Hepatocyte (in vitro differentiated cells): Measurements from ENCODE around the gene RNF111. TPM values are rescaled to one million over a fixed set of nuclear protein-coding genes. Genes with fewer than 3 reads are reported as not detected.

Experiments used
- DNase-seq: peaks from one replicate; pipeline ENCODE4 v3.0.0-alpha.2; 2016; ENCODE audit warnings: low spot score
- H2AFZ ChIP-seq: fragments of 200-600 bp; sonication (generic); 2 replicates; pipeline ENCODE4 v1.6.0; 2016; ENCODE audit warnings: antibody characterized with exemption, mild to moderate bottlenecking
- H3K27ac ChIP-seq: fragments of 200-600 bp; sonication (generic); 2 replicates; pipeline ENCODE4 v1.5.1; 2016; ENCODE audit warnings: mild to moderate bottlenecking
- H3K27me3 ChIP-seq: fragments of 200-600 bp; sonication (generic); 2 replicates; pipeline ENCODE4 v1.6.1; 2016
- H3K36me3 ChIP-seq: fragments of 200-600 bp; sonication (generic); replicated peaks from 2 replicates; pipeline ENCODE4 v1.5.1; 2016; ENCODE audit warnings: low read depth; ENCODE audit not compliant: insufficient read depth
- H3K4me1 ChIP-seq: fragments of 200-600 bp; sonication (generic); 2 replicates; pipeline ENCODE4 v1.5.1; 2016; ENCODE audit warnings: mild to moderate bottlenecking, moderate library complexity; ENCODE audit not compliant: insufficient read depth
- H3K4me2 ChIP-seq: fragments of 200-600 bp; sonication (generic); 2 replicates; pipeline ENCODE4 v1.6.0; 2016
- H3K4me3 ChIP-seq: fragments of 200-600 bp; sonication (generic); 2 replicates; pipeline ENCODE4 v1.5.1; 2016; ENCODE audit warnings: mild to moderate bottlenecking
- H3K79me2 ChIP-seq: fragments of 200-600 bp; sonication (generic); 2 replicates; pipeline ENCODE4 v1.6.0; 2017; ENCODE audit warnings: mild to moderate bottlenecking
- H3K9me2 ChIP-seq: fragments of 200-600 bp; sonication (generic); replicated peaks from 2 replicates; pipeline ENCODE4 v1.6.0; 2017; ENCODE audit warnings: mild to moderate bottlenecking; ENCODE audit not compliant: insufficient read depth
- H3K9me3 ChIP-seq: fragments of 200-600 bp; sonication (generic); 2 replicates; pipeline ENCODE4 v1.5.1; 2016; ENCODE audit warnings: low read depth, mild to moderate bottlenecking
- H4K20me1 ChIP-seq: fragments of 200-600 bp; sonication (generic); 2 replicates; pipeline ENCODE4 v1.6.0; 2016; ENCODE audit warnings: mild to moderate bottlenecking; ENCODE audit not compliant: insufficient read depth, poor library complexity, severe bottlenecking
- CTCF ChIP-seq: fragments of 200-600 bp; sonication (generic); IDR thresholded peaks from 2 replicates; pipeline ENCODE4 v1.5.1; 2016; ENCODE audit warnings: antibody characterized with exemption, mild to moderate bottlenecking; ENCODE audit not compliant: poor library complexity
- EZH2 ChIP-seq: fragments of 200-600 bp; sonication (generic); IDR thresholded peaks from 2 replicates; pipeline ENCODE4 v1.6.1; 2016; ENCODE audit warnings: antibody characterized with exemption, mild to moderate bottlenecking, borderline replicate concordance
- EZH2phosphoT487 ChIP-seq: fragments of 200-600 bp; sonication (generic); IDR thresholded peaks from one replicate; pipeline ENCODE4 v1.6.1; 2018; ENCODE audit warnings: antibody characterized with exemption, mild to moderate bottlenecking, low read depth, moderate library complexity; ENCODE audit not compliant: unreplicated experiment, severe bottlenecking
- WGBS: methylation state at CpG from one replicate; pipeline ENCODE4 v1.1.6; 2016; ENCODE audit warnings: low lambda C conversion rate; ENCODE audit errors: missing lambda C conversion rate; 5-methylcytosine and 5-hydroxymethylcytosine counted together
- polyA plus RNA-seq: library from polyadenylated mRNA; unstranded; fragments of >200 nt; fragmentation: Nextera tagmentation; extraction: Ambion mirVana; gene quantifications from 2 replicates; pipeline ENCODE4 v1.2.1, GENCODE V29; 2016
- total RNA-seq: library from RNA; depleted of rRNA; stranded (reverse); fragments of >200 nt; gene quantifications from 2 replicates; pipeline ENCODE4 v1.2.3, GENCODE V29; 2014

The RNF111 gene
- total and polyA plus RNA-seq, 2 experiments from 2014 or later: 11.3 to 22.1 TPM

DNA sequence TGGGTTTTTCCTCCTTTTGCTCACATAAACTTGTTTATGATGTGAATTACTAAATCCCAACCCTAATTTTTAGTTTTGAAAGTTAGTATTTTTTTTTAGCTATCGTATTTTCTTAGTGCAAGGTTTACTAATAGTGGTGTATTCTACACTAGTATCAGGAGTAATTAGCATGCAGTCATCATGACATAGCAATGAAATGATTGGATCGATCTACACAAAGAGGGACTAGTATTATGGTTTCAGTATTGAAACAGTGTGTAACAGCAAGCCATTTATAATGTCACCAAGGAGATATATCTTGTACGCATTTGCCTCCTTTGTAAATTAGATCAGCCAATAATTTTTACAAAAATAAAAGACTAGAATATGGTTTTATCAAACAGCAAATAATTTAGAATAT is 38.7 kb downstream of the RNF111 start:
- DNase-seq: no peak
- Histone ChIP-seq H3K9me2 (no peaks in the 10 kb centered on the region), H3K9me3 (no peaks in the 10 kb centered on the region), H3K27ac (no peak overlapping the region), H3K36me3 (no peaks in the 10 kb centered on the region), H3K27me3 (no peaks in the 10 kb centered on the region), H2AFZ (no peak overlapping the region), H4K20me1 (peaks cover 6% of the 10 kb centered on the region), H3K4me2 (no peak overlapping the region), H3K79me2 (peaks cover 88% of the 10 kb centered on the region), H3K4me1 (no peaks in the 10 kb centered on the region), H3K4me3 (no peak overlapping the region)
- whole genome bisulfite sequencing: 95% methylated on average over 3 of the region's 3 CpGs
- TF ChIP-seq CTCF (no peak), EZH2 (no peak), EZH2phosphoT487 (no peak)

DNA sequence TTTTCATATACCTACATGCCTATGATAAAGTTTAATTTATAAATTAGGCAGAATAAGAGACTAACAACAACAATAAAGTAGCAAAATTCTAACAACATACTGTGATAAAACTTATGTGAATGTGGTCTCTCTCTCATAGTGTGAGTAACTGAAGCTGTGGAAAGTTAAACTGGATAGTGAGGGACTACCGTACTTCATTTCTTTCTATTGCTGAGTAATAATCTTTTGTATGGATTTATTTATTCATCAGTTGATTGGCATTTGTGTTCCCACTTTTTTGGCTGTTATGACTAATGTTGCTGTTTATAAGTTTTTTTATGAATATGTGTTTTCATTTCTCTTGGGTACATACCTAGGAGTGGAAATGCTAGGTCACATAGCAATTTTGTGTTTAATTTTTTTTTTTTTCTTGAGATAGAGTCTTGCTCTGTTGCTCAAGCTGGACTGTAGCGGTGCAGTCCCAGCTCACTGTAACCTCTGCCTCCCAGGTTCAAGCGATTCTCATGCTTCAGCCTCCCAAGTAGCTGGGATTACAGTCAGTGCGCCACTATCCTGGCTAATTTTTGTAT is 41.0 kb downstream of the RNF111 start:
- TF ChIP-seq EZH2phosphoT487 (no peak), CTCF (no peak), EZH2 (no peak)
- Histone ChIP-seq H3K27ac (no peak overlapping the region), H3K36me3 (no peaks in the 10 kb centered on the region), H3K9me3 (no peaks in the 10 kb centered on the region), H4K20me1 (peaks cover 10% of the 10 kb centered on the region), H3K4me2 (no peak overlapping the region), H3K4me1 (no peaks in the 10 kb centered on the region), H3K27me3 (no peaks in the 10 kb centered on the region), H2AFZ (no peak overlapping the region), H3K4me3 (no peak overlapping the region), H3K9me2 (no peaks in the 10 kb centered on the region), H3K79me2 (peaks cover 84% of the 10 kb centered on the region)
- WGBS: 97% methylated on average over 4 of the region's 4 CpGs
- DNase-seq: no peak

DNA sequence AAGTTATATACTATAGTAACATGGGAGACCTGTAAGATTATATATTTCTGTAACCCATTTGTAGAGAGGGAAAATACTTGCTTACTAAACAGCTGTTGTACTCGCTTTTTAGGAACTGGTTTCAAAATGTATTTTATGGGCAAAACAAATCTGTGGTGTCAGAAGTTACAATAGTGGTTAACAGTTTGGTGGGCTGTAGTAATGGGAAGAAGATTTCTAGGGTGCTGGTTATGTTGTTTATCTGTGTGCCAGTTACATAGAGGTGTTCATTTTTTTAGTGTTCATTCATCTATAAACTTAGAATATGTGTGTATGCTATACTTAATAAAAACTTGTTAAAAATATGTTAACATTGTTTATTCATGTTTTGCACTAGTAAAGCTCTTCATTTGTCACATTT is 42.1 kb downstream of the RNF111 start:
- Histone ChIP-seq H3K4me1 (no peaks in the 10 kb centered on the region), H3K79me2 (peaks cover 83% of the 10 kb centered on the region), H3K27me3 (no peaks in the 10 kb centered on the region), H3K4me3 (no peak overlapping the region), H3K4me2 (no peak overlapping the region), H3K9me3 (no peaks in the 10 kb centered on the region), H3K27ac (no peak overlapping the region), H4K20me1 (peaks cover 4% of the 10 kb centered on the region), H3K36me3 (no peaks in the 10 kb centered on the region), H2AFZ (no peak overlapping the region), H3K9me2 (no peaks in the 10 kb centered on the region)
- WGBS: 81% methylated on average over 1 of the region's 1 CpG
- no peak for DNase-seq
- TF ChIP-seq EZH2phosphoT487: no peak
- TF ChIP-seq CTCF: no peak
- no peak for TF ChIP-seq EZH2

DNA sequence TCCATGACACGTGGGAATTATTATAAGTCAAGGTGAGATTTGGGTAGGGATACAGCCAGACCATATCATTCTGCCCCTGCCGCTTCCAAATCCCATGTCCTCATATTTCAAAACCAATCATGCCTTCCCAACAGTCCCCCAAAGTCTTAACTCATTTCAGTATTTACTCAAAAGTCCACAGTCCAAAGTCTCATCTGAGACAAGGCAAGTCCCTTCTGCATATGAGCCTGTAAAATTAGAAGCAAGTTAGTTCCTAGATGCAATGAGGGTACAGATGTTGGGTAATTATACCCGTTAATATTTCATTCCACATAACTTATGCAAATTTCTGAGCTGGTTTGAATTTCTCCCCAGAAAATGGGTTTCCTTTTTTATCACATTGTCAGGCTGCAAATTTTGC is 47.7 kb downstream of the RNF111 start:
- Histone ChIP-seq H4K20me1 (peaks cover 8% of the 10 kb centered on the region), H3K4me1 (no peaks in the 10 kb centered on the region), H3K36me3 (no peaks in the 10 kb centered on the region), H3K9me2 (no peaks in the 10 kb centered on the region), H3K9me3 (no peaks in the 10 kb centered on the region), H3K27ac (peak overlapping the region; percentile 43), H3K4me2 (no peak overlapping the region), H2AFZ (no peak overlapping the region), H3K27me3 (no peaks in the 10 kb centered on the region), H3K79me2 (peaks cover 78% of the 10 kb centered on the region), H3K4me3 (no peak overlapping the region)
- DNase-seq: no peak
- TF ChIP-seq CTCF: no peak
- TF ChIP-seq EZH2: no peak
- no peak for TF ChIP-seq EZH2phosphoT487
- 84% methylated on average over 3 of the region's 3 CpGs for WGBS
